HG03460 (cell line): Measurements from ENCODE around the gene DHRS2.

Experiments
- ATAC-seq: cut with Tn5 transposase; IDR thresholded peaks from one replicate; pipeline ENCODE4 v1.9.1; 2021; ENCODE audit not compliant: unreplicated experiment

The DHRS2 gene

GRCh38 chr14:23646648-23647549, 10.7 kb downstream of the DHRS2 start:
- ATAC-seq = no peak

- ATAC-seq = no peak
These were observed 11.5 kb downstream of the DHRS2 start for GRCh38 chr14:23647619-23648018.

- ATAC-seq = no peak
These were observed 12.7 kb downstream of the DHRS2 start for GRCh38 chr14:23648764-23649460.

- no peak for ATAC-seq
These were observed 14.3 kb downstream of the DHRS2 start for GRCh38 chr14:23650506-23650905.

- ATAC-seq = no peak
These were observed 16.9 kb downstream of the DHRS2 start for GRCh38 chr14:23653051-23653450.

- ATAC-seq = no peak
These were observed 18.1 kb downstream of the DHRS2 start for GRCh38 chr14:23654231-23654630.

GRCh38 chr14:23657959-23658470, 21.9 kb downstream of the DHRS2 start:
- no peak for ATAC-seq

GRCh38 chr14:23660290-23661226, 24.4 kb downstream of the DHRS2 start:
- ATAC-seq = no peak

GRCh38 chr14:23661542-23661941, 25.4 kb downstream of the DHRS2 start:
- ATAC-seq = no peak

GRCh38 chr14:23663127-23663526, 27.0 kb downstream of the DHRS2 start:
- no peak for ATAC-seq

- ATAC-seq = no peak
These were observed 27.5 kb downstream of the DHRS2 start for GRCh38 chr14:23663711-23664110.

- ATAC-seq = no peak
These were observed 28.2 kb downstream of the DHRS2 start for GRCh38 chr14:23664207-23664885.

- ATAC-seq = no peak
These were observed 29.3 kb downstream of the DHRS2 start for GRCh38 chr14:23665302-23666016.

GRCh38 chr14:23667134-23667533, 31.0 kb downstream of the DHRS2 start:
- no peak for ATAC-seq

GRCh38 chr14:23669441-23669840, 33.3 kb downstream of the DHRS2 start:
- ATAC-seq = no peak

- no peak for ATAC-seq
These were observed 34.3 kb downstream of the DHRS2 start for GRCh38 chr14:23670481-23670880.

- ATAC-seq = no peak
These were observed 36.0 kb downstream of the DHRS2 start for GRCh38 chr14:23672200-23672599.

- ATAC-seq = no peak
These were observed 39.2 kb downstream of the DHRS2 start for GRCh38 chr14:23675337-23675736.

GRCh38 chr14:23675906-23676305, 39.7 kb downstream of the DHRS2 start:
- ATAC-seq = no peak

GRCh38 chr14:23681337-23681736, 45.2 kb downstream of the DHRS2 start:
- ATAC-seq = no peak
